OCI-LY7 (cell line): ENCODE data around the gene RIMBP2. TPM values are rescaled to one million over a fixed set of nuclear protein-coding genes. Genes with fewer than 3 reads are reported as not detected.
"Not testable (repeated sequence)": the region's sequence is repeated elsewhere in the genome, so short reads cannot be mapped to it uniquely, and the experiment has no call there.

Source experiments
- BruUV-seq: library from RNA; stranded (reverse); fragments of 400-500 nt; replicated peaks from 2 replicates; lab custom pipeline; 2021; lab: Mats Ljungman, UMichigan
- CTCF ChIA-PET: fragments of 300-600 bp; sonication (Branson Sonifier 250); formaldehyde crosslinking; loops from one replicate; lab custom pipeline; 2022; ENCODE audit warnings: antibody characterized with exemption; ENCODE audit not compliant: unreplicated experiment; lab: Charles Lee
- POLR2A ChIA-PET: fragments of 300-600 bp; sonication (Branson Sonifier 250); formaldehyde crosslinking; loops from one replicate; lab custom pipeline; 2022; ENCODE audit warnings: antibody characterized with exemption; lab: Charles Lee
- DNase-seq: peaks from one replicate; pipeline ENCODE4 v3.0.0-alpha.2; 2015; ENCODE audit warnings: low spot score
- H2AFZ ChIP-seq: fragments of 200-600 bp; sonication (generic), shearing (Covaris generic); 2 replicates; pipeline ENCODE4 v1.6.1; 2014; ENCODE audit warnings: mild to moderate bottlenecking, antibody characterized with exemption, low read length, moderate library complexity
- H3K27ac ChIP-seq: fragments of 200-600 bp; sonication (generic); 2 replicates; pipeline ENCODE4 v1.5.1; 2014; ENCODE audit warnings: mixed run types, low read depth, mild to moderate bottlenecking, moderate library complexity, low read length, inconsistent platforms; ENCODE audit not compliant: poor library complexity, severe bottlenecking
- H3K36me3 ChIP-seq: fragments of 200-600 bp; sonication (generic); 2 replicates; pipeline ENCODE4 v1.6.1; 2014; ENCODE audit warnings: mild to moderate bottlenecking, antibody characterized with exemption, low read length, moderate library complexity, mixed read lengths; ENCODE audit not compliant: insufficient read depth
- H3K4me1 ChIP-seq: fragments of 200-600 bp; sonication (generic); 2 replicates; pipeline ENCODE4 v1.5.1; 2014; ENCODE audit warnings: mild to moderate bottlenecking, low read length; ENCODE audit not compliant: insufficient read depth, poor library complexity, severe bottlenecking
- H3K4me2 ChIP-seq: fragments of 200-600 bp; sonication (generic); 2 replicates; pipeline ENCODE4 v1.6.1; 2014; ENCODE audit warnings: mild to moderate bottlenecking, low read length
- H3K4me3 ChIP-seq: fragments of 200-600 bp; sonication (generic); 2 replicates; pipeline ENCODE4 v1.5.1; 2014; ENCODE audit warnings: mild to moderate bottlenecking, low read depth, low read length; ENCODE audit not compliant: poor library complexity, severe bottlenecking
- H3K79me2 ChIP-seq: fragments of 200-600 bp; sonication (generic); 2 replicates; pipeline ENCODE4 v1.6.1; 2016; ENCODE audit warnings: low read depth, mild to moderate bottlenecking, low read length, moderate library complexity, mixed read lengths; ENCODE audit not compliant: insufficient read depth
- H3K9me2 ChIP-seq: fragments of 200-600 bp; sonication (generic); 2 replicates; pipeline ENCODE4 v1.6.1; 2016; ENCODE audit warnings: mild to moderate bottlenecking, low read length, mixed read lengths; ENCODE audit not compliant: insufficient read depth
- H3K9me3 ChIP-seq: fragments of 200-600 bp; sonication (generic); 2 replicates; pipeline ENCODE4 v1.6.1; 2014; ENCODE audit warnings: mild to moderate bottlenecking, mixed run types, low read length, mixed read lengths
- H4K20me1 ChIP-seq: fragments of 200-600 bp; sonication (generic); 2 replicates; pipeline ENCODE4 v1.6.1; 2014; ENCODE audit warnings: mild to moderate bottlenecking, antibody characterized with exemption, low read length, moderate library complexity, mixed read lengths; ENCODE audit not compliant: insufficient read depth
- CTCF ChIP-seq: fragments of 200-600 bp; sonication (generic); conservative IDR thresholded peaks from 2 replicates; pipeline ENCODE4 v1.5.1; 2014; ENCODE audit warnings: mild to moderate bottlenecking, antibody characterized with exemption, low read length, moderate library complexity, mixed read lengths
- EZH2phosphoT487 ChIP-seq: fragments of 200-600 bp; sonication (generic); IDR thresholded peaks from 2 replicates; pipeline ENCODE4 v1.6.1; 2018; ENCODE audit warnings: low read depth, borderline replicate concordance, mild to moderate bottlenecking, mixed run types, antibody characterized with exemption, low read length, moderate library complexity, mixed read lengths
- intact Hi-C: fragments of 100-400 bp; cut with micrococcal nuclease; formaldehyde crosslinking; loops from one replicate; pipeline ENCODE4 v1.10.0; 2022; ENCODE audit not compliant: unreplicated experiment
- total RNA-seq, 2 experiments: library from RNA; depleted of rRNA in 1 of 2; stranded (reverse); fragments of >200 nt in 1 of 2; shearing (Covaris generic) in 1 of 2; gene quantifications; 2 replicates each; pipeline ENCODE4 v1.2.3, GENCODE V29; 2014 to 2022

Gene RIMBP2
- total RNA-seq, 2 experiments from 2014 or later = not detected

GRCh38 chr12:130742112-130742511, 26.0 kb upstream of the RIMBP2 start:
- Histone ChIP-seq H3K36me3 (no peaks in the 10 kb centered on the region), H3K79me2 (no peaks in the 10 kb centered on the region), H3K9me3 (no peaks in the 10 kb centered on the region), H3K27ac (no peak overlapping the region), H2AFZ (no peak overlapping the region), H3K9me2 (no peaks in the 10 kb centered on the region), H3K4me2 (no peak overlapping the region), H4K20me1 (no peaks in the 10 kb centered on the region), H3K4me3 (no peak overlapping the region), H3K4me1 (no peaks in the 10 kb centered on the region)
- no TSS peak for BruUV-seq
- DNase-seq = no peak
- TF ChIP-seq CTCF = no peak
- TF ChIP-seq EZH2phosphoT487 = no peak
- ChIA-PET CTCF (no interaction called here), POLR2A (no interaction called here)
- intact Hi-C loops = loop anchor here (10.0 kb wide), 1 partner anchor 277 kb away; no protein-coding TSS in a partner anchor

- Histone ChIP-seq H3K27ac (no peak overlapping the region), H3K9me3 (no peaks in the 10 kb centered on the region), H4K20me1 (no peaks in the 10 kb centered on the region), H3K4me3 (no peak overlapping the region), H3K79me2 (no peaks in the 10 kb centered on the region), H3K9me2 (no peaks in the 10 kb centered on the region), H3K4me1 (no peaks in the 10 kb centered on the region), H3K36me3 (no peaks in the 10 kb centered on the region), H3K4me2 (no peak overlapping the region), H2AFZ (no peak overlapping the region)
- ChIA-PET CTCF (no interaction called here), POLR2A (interaction anchor here (0.5 to 0.6 kb wide), 2 partner anchors 37 to 462 kb away, joined by 4 read pairs; no protein-coding TSS in a partner anchor)
- no peak for TF ChIP-seq EZH2phosphoT487
- no peak for TF ChIP-seq CTCF
- intact Hi-C loops = no loop called here
- no peak for DNase-seq
- no TSS peak for BruUV-seq
Observed at GRCh38 chr12:130739571-130739970, 23.5 kb upstream of the RIMBP2 start.

- H3K9me3 ChIP-seq, H3K4me2 ChIP-seq, BruUV-seq, H3K27ac ChIP-seq, H4K20me1 ChIP-seq, H3K9me2 ChIP-seq, intact Hi-C loops, H3K36me3 ChIP-seq, H3K4me1 ChIP-seq, CTCF ChIA-PET, H2AFZ ChIP-seq, H3K4me3 ChIP-seq, H3K79me2 ChIP-seq, DNase-seq: not testable (repeated sequence)
- POLR2A ChIA-PET = interaction anchor here (0.6 kb wide), 1 partner anchor 18 kb away, joined by 5 read pairs; no protein-coding TSS in a partner anchor
Observed at GRCh38 chr12:130738403-130738802, 22.3 kb upstream of the RIMBP2 start.
